GM12874 (cell line): ENCODE measurements around the gene WDR83.

ENCODE experiments used
- CTCF ChIP-seq: IDR thresholded peaks from 2 replicates; pipeline ENCODE4 v1.5.1; 2011; ENCODE audit warnings: low read depth, mild to moderate bottlenecking, control low read depth, low read length, moderate library complexity; ENCODE audit not compliant: insufficient read depth

WDR83 gene

GRCh38 chr19:12694641-12695040, 28.0 kb downstream of the WDR83 start:
- TF ChIP-seq CTCF, result no peak

GRCh38 chr19:12695096-12695495, 28.5 kb downstream of the WDR83 start:
- no peak for TF ChIP-seq CTCF

GRCh38 chr19:12695514-12695913, 28.9 kb downstream of the WDR83 start:
- no peak for TF ChIP-seq CTCF

GRCh38 chr19:12695997-12696365, 29.4 kb downstream of the WDR83 start:
- no peak for TF ChIP-seq CTCF

DNA sequence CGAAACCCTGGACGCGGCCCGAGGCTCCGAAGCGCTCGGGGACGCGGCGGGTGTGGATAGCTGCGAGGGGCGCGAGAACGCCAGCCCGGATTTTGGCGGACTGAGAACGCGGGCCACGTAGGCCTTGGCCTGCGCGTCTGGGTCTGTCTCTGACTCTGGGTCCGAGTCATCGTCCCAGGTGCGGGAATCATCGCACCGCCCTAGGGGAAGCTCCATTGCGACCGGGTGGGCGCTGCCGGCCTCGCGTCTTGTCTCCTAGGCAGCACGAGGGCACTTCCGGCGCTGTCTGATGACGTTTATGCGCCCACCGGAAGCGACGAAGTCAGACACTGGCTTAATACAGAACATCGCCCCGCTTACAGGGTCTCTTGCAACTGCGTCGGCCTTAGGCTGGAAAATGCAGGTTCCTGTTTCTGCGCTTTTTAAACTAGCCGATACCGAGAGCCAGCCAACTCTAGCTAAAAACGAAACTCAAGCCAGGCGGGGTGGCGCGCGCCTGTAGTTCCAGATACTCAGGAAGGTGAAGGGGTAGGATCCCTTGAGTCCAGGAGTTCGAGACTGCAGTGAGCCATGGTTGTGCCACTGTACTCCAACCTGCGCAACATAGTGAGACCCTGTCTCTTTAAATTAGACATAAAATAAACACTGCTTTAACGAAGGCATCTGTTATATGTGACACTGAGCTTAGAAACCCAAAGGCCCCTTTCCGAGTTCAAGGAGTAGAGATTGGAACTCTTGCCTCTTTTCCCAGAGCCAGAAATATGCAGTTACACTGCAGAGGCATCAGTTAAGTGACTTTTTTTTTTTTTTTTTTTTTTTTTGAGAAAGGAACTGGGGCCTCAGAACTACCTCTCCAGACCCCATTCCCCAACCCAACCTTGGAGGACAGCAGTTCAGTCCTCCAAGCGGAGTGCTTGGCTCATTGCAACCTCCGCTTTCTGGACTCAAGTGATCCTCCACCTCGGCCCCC, 30.0 kb downstream of the WDR83 start, which contains the start of gene FBXW9:
Gene FBXW9 (minus strand): TSS at position 266 of the 970 bp plus-strand sequence. CDS start 50 bp downstream, at position 216.
- TF ChIP-seq CTCF, result no peak

DNA sequence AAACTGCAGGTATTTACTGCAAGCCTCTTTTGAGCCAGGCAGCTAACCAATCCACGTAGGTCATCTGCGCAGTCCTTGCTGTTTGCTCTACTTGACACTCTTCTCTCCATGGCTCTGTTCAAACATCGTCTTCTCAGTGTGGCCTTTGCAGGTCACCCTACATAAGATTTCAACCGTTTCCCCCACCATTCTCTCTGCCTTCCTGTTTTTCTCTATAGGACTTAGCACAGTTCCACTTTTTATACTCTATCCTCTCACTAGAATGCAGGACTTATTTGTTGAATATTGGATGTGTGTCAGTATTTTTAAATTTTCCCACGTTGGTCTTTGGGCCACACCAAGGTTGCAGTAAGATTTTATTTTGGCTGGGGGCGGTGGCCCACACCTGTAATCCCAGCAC, 31.5 kb downstream of the WDR83 start:
- no peak for TF ChIP-seq CTCF

- no peak for TF ChIP-seq CTCF
Observed at GRCh38 chr19:12701596-12702282, 35.1 kb downstream of the WDR83 start.
